CD4-positive, alpha-beta T cell treated with Interleukin-2 at 100 ng/mL for 4 hours (primary cell): Measurements from ENCODE around the gene RING1.

Experiments used
- DNase-seq: peaks from one replicate; pipeline ENCODE4 v3.0.0-alpha.2; 2020; ENCODE audit warnings: low spot score

RING1 gene

DNA sequence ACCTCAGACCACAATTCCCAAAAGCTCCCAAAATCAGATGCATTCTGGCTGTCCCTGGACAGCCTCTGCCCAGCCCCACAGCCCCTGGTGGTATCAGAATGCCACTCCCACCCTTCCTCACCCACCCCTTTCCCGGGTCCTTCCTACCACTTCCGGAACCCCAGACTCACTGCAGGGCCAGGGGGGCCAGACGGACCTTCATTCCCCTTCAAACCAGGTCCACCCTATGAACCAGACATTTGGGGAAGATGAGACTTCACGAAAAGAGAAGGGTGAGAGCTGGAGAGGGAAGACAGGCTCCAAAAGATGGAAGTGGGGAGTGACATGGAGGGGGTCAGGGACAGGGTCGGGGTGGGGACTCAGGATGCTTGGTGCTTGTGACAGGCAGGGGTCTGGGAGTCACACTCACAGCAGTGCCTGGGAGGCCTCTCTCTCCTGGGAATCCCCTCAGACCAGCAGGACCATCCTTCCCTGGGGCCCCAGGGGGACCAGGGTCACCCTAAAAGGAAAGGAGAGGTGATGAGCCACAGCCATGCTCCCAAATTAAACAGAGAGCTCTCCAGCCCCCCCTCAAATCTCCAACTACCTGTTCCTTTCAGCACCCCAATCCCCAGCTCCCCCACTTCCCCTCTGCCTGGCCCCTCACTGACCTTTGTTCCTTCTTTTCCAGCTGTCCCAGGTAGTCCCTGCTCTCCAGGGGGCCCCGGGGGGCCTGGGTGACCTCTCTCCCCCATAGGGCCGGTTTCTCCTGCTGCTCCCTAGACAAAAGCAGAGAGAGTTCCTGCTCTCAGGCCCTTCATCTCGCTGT is 36.2 kb upstream of the RING1 start:
- DNase-seq: no peak

DNA sequence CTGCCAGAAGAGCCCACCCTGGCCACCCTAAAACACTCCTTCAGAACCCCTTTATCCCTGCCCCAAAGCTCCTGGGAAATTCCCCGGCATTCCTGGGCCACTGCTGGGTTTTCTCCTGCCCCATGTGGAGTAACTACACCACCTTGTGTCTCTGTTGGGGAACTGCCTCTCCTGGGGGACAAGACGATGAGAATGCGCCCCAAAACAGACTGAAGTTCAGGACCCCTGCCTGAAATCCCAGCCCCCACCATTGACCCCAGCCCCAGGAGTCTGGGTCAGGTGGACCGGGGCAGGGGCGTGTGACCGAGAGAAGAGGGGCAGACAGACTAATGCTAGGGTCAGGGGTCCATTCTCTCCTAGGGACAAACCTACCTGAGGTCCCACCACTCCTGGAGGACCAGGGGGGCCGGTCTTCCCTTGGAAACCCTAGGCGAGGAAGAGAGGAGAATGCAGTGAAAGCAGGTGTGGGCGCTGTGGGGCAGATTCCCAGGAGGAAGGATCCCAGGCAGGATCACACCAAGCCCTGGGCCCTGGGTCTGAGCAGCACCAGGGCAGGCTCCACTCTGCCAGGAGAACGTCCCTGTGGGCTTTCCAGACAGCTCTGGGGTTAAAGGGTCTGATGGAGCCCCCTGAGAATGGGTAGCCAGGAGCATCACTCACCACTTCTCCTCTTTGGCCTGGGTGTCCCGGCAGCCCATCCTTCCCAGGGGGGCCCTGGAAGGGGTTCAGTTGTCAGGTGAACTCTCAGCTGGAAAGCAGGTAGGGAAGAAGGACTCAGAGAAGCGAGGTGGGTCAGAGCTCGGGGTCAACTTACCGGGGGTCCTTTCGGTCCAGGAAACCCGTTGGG is 35.4 kb upstream of the RING1 start:
- no peak for DNase-seq

DNA sequence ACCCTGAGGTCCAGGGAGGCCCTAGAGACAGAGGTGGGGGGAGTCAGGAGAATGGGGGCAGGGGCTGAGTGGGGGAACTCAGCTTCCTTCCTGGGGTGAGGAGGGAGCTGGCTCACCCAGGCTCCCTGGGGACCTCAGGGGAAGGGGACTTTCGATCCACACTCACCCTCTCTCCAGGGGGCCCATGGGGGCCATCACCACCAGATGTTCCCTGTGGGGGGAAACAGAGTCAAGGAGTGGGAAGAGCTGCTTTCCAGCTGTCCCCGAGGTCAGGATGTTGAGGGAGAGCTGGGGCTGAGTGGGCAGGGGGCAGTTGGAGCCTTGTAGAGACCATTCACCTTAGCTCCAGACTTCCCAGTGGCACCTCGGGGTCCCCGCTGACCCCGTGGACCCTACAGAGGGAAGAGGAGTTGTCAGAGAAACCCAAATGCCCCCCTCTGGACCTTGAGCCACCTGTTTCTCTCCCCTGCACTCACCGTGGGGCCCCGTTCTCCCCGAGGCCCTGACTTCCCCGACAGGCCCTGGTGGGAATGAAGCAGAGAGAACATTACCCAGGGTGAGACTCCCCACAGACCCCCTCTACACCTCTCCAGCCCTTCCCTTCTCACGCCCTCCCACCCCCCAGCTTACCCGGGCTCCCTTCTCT is 34.6 kb upstream of the RING1 start:
- DNase-seq: no peak

DNA sequence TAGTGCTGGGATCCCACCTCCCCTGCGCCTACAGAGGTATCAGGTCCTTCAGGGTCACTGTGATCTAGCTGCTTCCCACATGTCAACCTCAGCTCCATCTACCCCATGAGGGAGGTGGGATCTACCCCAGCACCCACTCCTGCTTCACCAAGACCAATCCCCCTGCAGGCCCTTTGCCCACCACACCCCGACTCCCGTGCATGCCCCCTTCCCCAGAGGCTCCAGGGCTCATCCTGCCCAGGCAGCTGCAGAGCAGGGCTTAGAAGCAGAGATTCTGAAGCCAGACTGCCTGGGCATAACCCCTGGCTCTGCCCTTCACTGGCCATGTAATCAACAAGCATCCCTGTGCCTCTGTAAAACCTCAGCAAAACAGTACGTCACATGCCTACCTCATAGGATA is 33.5 kb upstream of the RING1 start:
- DNase-seq: no peak

DNA sequence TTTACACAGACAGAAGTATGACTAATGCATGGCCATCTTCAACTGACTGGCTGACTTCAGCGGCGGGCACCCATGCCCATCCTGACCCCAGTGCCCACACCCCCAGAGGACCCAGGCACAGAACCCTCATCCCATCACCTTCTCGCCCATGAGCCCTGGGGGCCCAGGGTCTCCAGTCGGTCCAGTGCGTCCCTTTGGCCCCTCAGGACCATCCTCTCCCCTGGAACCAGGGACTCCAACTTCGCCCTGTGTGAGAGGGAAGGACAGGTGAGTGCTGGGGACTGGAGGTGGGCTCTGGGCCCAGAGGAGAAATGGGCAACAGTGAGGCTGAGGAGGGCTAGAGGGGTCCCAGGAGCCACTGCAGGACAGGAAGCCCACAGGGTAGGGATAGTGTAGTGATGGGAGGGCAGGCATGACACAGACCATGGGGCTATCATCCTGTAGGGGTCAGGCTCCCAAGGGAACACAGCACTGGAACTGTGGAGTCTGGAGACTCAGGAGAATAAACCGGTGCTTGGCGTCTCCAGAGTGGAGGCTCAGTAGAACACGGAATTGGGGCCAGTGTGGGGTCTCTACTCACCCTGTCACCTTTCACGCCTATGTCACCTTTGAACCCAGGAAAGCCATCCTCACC is 32.7 kb upstream of the RING1 start:
- no peak for DNase-seq

DNA sequence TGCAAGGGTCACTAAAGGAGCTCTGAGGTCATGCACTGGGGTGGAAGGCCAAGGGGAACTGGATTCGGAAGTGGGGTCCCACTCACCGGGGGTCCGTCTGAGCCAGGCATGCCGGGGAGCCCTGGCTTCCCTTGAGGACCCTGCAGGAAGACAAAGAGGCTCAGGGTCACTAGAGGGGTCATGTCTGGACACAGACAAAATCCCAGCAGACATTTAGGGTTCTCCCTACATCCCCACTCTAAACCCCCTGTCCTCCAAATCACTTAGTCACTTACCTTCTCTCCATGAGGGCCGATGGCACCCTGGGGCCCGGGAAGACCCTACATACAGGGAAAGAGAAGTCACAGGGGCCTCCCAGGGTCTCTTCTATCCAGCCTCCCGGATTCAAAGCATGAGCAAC is 31.4 kb upstream of the RING1 start:
- no peak for DNase-seq

DNA sequence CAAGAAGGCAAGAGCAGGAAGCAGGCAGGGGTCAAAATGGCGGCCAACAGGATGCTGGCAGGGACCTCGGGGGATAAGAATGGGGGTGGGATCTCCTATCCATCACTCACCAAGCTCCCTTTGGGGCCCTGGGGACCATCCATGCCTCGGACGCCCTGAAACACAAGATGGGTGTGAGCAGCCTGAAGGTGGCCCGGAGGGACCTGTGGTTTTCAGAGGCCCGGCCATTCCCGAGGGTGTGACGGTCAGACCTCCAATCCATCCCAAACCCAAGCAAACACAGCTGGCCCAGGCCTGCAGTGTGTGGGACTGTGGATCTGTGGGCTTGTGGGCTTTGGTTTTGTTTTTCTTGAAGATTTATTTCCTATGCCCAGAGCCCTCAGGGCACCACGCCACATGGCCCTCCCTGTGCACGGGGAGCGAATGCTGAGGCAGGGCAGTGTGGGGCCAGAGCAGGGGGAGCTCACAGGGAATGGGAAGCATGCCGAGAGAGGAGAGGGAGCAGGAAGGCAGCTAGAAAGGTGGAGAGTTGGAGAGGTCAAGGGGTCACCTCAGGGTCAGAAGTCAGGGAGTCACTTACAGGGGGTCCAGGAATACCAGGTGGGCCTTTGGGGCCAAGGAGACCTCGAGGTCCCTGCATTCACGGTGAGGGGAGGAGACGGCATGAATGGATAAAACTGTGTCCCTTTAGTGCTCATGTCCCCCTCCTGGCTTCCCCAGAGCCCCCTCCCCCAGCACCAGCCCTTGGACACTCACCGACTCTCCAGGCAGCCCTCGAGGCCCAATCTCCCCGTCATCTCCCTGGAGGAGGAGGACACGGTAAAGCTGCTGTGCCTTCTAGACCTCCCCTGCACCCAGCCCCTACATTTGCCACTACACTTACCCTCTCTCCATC is 30.5 kb upstream of the RING1 start:
- no peak for DNase-seq

DNA sequence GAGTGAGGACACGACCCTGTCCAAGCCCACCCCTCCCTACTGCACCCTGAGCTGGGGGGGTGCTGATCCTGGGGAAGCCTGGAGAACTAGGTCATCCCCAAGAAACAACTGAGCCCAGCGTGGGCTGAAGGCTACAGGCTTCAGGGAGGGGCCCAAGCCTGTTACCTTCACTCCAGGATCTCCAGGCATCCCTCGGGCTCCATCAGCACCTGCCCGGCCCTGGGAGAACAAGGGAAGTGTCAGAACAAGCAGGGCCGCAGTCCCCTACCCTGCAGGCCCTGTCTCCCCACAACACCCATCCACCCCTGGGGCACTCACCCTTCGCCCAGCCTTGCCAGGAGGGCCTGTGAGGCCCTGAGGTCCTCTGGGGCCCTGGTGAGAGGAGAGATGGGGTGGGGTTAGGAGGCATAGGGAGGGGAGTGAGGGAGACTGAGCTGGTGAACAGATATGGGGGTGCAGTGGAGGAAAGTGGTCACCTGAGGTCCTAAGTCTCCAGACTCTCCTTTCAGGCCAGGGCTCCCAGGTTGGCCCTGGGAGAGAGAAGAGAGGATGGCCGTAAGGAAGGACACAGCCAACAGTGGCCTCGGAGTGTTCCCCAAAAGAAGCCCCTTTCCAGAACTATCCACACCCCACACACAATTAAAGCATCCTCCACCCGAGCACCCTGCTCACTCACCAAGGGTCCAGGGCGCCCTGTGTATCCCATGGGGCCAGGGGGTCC is 29.4 kb upstream of the RING1 start:
- no peak for DNase-seq

DNA sequence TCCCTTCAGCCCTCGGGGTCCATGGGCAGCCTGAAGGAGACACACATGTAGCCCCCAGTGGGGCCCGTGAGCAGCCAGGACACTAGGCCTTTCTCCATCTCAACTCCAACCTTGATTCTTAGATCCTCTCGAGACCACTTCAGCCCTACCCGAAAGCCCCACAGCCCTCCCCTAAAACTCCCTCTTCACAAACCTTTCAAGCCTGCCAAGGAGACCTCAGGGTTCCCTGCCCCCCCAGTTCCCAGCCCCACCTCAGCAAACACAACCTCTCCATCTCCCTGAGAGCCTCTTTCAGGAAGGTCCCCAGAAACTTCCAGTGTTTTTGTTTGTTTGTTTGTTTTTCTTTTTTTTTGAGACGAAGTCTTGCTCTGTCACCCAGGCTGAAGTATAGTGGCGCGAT is 27.2 kb upstream of the RING1 start:
- DNase-seq: no peak

DNA sequence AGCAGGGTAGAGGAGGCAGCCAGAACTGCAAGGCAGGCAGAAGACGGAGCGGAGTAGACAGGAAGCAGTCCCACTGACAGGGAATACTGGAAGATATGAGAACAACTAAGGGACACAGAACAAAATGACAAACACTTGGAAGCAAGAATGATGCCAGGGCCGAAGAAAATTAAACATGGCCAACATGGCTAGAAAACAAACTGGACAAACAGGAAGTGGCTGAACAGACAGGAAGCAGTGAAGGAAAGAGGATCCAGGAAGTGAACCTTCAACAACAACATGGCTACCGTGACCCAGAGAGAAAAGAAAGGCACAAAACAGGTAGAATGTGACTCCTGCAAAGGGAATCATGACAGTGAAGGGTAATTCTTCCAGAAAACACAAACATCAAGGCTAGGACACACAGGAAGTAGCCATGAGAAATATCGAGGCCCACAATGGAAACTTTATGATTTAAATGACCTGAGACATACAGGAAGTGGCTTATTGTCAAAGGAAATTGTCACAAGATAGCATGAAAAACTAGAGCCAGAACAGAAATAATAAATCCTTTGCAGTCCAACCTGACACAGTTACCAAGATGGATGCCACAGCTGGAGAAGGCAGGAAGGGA is 25.1 kb upstream of the RING1 start:
- DNase-seq: no peak

DNA sequence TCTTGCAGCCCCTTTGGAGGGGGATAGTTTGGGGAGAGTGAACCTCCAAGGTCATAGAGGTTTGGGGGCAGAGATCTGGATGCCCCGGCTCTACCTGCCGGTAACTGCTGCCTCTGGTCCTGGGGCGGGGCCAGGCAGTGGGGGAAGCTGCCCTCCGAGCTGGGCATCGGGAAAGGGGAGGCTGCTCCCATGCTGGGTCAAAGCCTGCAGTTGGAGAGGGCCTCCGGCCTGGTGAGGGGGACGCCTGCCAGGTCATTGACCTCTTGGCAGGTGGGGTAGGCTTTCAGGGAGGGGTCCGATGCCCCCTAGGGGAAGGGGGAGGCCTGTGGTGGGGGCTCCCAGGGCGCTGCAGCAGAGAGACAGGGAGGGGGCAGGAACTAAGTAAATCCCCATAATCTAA is 23.1 kb upstream of the RING1 start:
- DNase-seq: no peak

DNA sequence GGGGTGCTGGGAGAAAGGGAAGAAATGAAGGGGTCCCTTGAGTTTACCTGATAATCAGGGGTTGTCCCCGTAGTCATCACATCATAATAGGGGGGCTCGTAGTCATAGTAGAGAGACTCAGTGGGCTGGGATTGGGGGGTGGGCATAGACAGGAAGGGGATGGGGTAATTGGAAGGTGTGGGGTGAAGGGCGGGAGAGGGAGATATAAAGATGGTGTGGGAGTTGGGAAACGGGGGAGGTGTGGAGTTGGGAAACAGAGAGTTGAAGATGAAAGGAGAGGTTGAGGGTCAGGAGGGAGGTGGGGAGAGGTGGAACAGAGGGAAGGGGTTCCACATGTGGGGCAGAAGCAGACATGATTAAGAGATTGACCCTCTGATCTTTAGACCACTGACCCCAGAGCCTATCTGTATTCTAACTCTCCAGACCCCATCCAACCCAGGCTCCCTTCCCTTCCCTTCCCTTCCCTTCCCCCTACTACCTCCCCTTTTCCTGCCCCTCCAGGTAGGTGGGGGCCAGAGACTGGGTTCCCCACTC is 22.6 kb upstream of the RING1 start:
- no peak for DNase-seq

DNA sequence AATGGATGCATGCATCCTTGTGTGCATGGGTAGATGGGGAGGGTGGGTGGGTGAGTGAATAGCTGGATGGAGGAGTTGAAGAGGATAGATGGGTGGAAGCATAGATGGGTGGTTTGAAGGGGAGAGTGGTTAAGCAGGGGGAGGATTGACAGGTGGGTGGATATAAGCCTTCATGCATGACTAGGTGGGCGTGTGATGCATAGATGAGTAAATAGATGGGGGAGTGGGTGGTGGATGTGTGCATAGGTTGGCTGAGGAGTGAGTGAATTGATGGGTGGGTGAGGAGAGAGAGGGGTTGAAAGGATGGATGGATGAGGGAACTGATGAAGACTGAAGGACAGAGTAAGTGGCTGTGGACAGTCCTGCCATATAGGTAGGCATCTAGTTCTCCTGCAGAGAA is 20.5 kb upstream of the RING1 start:
- no peak for DNase-seq

DNA sequence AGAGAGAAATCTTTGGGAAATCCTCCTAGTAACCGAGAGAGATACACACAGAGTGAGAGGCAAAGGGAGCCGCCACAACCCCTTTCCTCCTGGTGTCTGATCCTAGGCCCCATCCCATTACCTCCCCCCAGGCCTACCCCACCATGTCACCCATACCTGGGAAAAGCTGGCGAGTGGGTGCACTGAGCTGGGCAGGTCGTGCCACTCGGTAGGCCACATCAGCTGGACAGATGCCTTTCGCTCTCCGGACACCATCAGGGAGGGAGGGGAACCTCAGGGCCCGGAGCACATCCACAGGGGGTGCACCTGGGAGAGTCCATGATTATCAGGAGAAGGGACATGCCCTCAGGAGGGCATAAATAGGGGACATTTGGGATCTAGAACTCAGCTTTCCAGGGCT is 19.1 kb upstream of the RING1 start:
- DNase-seq: no peak

DNA sequence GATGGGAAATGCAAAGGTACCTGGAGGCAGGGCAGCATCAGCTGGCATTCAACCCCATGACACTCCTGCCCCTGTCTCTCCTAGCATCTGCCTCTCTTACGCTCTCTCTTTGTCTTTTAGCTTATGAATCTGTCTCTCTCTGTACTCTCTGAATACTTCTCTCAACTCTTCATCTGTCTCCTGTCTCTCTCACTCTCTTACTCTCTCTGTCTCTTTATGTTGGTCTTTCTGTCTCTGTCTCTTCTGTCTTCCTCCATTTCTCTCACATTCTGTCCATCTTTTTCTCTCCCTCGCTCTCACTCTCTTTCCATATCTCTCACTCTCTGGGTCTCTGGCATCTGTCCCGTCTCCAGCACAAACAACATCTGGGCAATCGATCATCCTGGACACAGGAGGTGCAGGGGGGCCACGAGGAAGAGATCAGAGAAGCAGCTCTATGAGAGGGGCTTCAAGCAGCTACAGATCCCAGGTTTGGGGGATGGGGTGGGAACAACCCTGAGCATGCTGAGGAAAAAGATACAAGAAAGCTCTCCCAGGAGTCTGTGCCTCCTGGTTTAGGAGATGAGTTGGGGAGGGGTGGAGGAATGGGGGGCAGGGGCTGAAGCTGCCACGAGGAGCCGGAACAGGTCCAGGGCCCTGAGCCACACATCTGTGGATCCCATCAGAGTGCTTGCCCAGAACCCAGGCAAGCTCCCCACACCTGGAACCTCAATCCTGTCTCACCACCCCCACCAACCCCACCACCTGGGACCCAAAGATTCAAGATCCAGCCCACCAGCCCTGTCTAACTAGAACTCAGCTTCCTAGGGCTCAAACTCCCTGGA is 18.5 kb upstream of the RING1 start:
- DNase-seq: no peak

DNA sequence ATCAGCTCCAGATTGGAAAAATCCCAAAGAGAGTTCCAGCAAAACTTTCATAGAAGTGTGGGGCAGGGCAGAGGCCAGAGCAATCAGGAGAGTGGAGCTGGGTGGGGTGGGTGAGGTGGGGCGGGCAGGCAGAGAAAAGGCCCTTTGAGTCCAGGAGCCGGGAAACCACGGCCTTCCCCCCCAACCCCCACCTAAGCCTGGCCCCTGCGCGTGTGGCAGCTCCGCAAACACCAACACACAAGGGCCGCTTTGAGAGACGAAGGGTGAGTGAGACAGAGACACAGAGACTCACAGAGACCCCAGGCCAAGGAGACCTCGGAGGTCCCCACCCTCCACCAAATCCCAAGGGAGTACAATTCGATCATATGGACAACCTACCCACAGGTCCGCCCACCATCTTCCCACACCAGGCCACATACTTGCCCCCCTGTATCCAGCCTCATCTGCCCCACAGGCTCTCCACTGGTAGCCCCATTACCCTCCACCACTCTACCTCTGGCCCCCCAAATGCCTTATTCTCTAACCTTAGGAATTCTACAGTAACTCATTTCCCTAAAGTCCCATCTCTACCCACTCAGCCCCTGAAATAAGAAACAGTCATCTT is 17.7 kb upstream of the RING1 start:
- DNase-seq: no peak

DNA sequence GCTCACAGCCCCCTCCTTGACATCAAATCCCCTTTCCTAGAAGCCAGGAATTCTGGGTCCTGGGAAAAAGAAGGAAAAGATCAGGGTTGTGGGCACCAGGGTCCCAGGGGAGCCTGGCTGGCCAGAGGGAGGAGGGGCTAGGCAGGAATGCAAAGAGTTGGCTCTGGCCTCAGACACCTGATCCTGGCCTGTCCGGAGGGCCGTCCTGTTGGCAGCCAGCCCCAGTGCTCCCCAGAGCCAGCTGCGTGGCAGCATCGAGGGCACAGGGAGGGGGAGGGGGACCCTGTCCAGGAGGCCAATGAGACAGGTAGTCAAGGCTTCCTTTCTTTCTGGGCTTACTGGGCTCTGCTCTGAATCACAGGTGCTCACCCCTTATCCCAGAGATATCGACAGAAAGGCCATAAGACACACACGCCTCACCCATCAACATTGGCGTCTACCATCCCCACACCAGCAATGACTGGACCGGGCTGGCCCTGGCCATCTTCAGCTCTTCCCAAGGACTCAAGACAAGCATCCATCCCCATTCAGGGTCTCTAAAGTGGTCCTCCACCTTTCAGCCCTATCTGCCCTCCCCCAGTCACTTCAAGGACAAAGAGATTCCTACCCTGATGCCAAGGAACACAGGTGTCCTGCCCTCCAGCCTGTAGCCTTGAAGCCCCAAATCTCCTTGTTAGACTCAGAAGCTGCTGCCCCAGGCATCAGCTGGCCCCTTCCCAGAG is 16.8 kb upstream of the RING1 start:
- DNase-seq: no peak

DNA sequence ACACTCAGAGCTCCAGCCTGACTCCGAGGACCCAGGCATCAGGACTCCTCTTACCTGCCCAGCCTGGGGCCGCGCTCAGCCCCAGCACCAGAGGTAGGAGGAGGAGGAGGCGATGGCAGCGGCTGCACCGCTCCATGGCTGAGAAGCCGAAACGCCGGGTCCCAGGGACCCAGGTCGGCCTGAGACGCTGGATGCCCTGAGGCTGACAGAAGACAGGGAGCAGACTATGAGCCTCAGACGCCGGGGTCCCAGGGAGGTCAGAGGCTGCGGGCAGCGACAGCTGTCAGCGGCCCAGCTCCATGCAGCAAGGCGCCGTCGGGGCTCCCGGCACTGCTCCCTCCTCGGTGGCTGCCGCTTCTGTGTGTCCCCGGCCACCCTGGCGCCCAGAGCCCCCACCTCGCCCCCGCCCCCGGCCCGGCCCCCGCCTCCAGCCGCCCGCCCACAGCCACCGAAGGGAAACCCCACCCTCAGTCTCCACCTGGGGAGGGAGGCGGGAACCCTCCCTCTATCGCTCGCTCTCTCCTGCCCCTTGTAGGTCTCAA is 16.1 kb upstream of the RING1 start, which contains the start of gene COL11A2:
TSS of gene COL11A2 (minus strand) at position 363 of the 542 bp plus-strand sequence. CDS start at position 136, 227 bp downstream.
- DNase-seq: no peak
